Cardiac muscle cell (in vitro differentiated cells and primary cell): ENCODE measurements around the gene FXYD1. TPM values are rescaled to one million over a fixed set of nuclear protein-coding genes. Genes with fewer than 3 reads are reported as not detected.

Experiments
- DNase-seq, 2 donors: peaks; one replicate each; pipeline versions ENCODE4 v3.0.0 to v3.0.0-alpha.2; 2010 to 2017; ENCODE audit warnings: low read depth in 1 of 2, low spot score in 1 of 2
- H3K27ac ChIP-seq: fragments of 200-600 bp; sonication (generic); 2 replicates; pipeline ENCODE4 v1.5.1; 2016
- H3K27me3 ChIP-seq: fragments of 200-600 bp; sonication (generic); 2 replicates; pipeline ENCODE4 v1.6.0; 2016; ENCODE audit warnings: control low read depth
- H3K36me3 ChIP-seq: fragments of 200-600 bp; sonication (generic); 2 replicates; pipeline ENCODE4 v1.5.1; 2016; ENCODE audit warnings: control low read depth
- H3K4me1 ChIP-seq: fragments of 200-600 bp; sonication (generic); 2 replicates; pipeline ENCODE4 v1.8.1; 2017; ENCODE audit warnings: low read depth, mild to moderate bottlenecking, mixed run types
- H3K4me3 ChIP-seq: fragments of 200-600 bp; sonication (generic); 2 replicates; pipeline ENCODE4 v1.5.1; 2016; ENCODE audit warnings: mild to moderate bottlenecking
- H3K9me3 ChIP-seq: fragments of 200-600 bp; sonication (generic); 2 replicates; pipeline ENCODE4 v1.5.1; 2017; ENCODE audit warnings: low read depth, mild to moderate bottlenecking, control low read depth
- polyA plus RNA-seq: library from polyadenylated mRNA; unstranded; fragments of >200 nt; fragmentation: Nextera tagmentation; extraction: Ambion mirVana; gene quantifications from 2 replicates; pipeline ENCODE4 v1.2.1, GENCODE V29; 2016
- total RNA-seq: library from RNA; depleted of rRNA; stranded (reverse); fragments of >200 nt; gene quantifications from 2 replicates; pipeline ENCODE4 v1.2.3, GENCODE V29; 2016
- TF ChIP-seq, protein P1 (sequence below): IDR thresholded peaks from 2 replicates; pipeline ENCODE4 v1.5.1; 2012; ENCODE audit warnings: low read depth, mild to moderate bottlenecking, low read length

FXYD1 gene
- total and polyA plus RNA-seq, 2 experiments from 2014 or later, result 154 to 314 TPM

DNA sequence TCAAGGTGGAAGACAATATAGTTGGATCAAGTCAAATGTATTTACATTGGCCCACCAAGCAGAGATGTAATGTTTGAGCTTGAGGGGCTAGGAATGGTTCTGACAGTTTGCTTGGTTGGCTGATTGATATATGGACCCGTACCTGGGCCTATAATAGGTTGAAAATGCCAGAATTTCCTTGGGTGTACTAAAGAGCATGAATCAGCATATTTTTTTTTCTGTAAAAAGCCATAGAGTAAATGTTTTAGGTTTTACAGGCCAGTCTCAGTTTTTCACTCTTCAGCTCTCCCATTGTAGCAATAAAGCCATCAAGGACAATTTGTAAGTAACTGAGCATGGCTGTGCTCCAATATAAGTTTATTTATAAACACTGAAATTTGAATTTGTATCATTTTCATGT, 42.8 kb downstream of the FXYD1 start:
- H3K4me1 ChIP-seq, result no peaks in the 10 kb centered on the region
- H3K27ac ChIP-seq, result no peak overlapping the region
- no peaks in the 10 kb centered on the region for H3K9me3 ChIP-seq
- DNase-seq, result no peak
- TF ChIP-seq, protein P1, sequence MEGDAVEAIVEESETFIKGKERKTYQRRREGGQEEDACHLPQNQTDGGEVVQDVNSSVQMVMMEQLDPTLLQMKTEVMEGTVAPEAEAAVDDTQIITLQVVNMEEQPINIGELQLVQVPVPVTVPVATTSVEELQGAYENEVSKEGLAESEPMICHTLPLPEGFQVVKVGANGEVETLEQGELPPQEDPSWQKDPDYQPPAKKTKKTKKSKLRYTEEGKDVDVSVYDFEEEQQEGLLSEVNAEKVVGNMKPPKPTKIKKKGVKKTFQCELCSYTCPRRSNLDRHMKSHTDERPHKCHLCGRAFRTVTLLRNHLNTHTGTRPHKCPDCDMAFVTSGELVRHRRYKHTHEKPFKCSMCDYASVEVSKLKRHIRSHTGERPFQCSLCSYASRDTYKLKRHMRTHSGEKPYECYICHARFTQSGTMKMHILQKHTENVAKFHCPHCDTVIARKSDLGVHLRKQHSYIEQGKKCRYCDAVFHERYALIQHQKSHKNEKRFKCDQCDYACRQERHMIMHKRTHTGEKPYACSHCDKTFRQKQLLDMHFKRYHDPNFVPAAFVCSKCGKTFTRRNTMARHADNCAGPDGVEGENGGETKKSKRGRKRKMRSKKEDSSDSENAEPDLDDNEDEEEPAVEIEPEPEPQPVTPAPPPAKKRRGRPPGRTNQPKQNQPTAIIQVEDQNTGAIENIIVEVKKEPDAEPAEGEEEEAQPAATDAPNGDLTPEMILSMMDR, result no peak
- no peaks in the 10 kb centered on the region for H3K27me3 ChIP-seq
- H3K36me3 ChIP-seq, result no peaks in the 10 kb centered on the region
- H3K4me3 ChIP-seq, result no peak overlapping the region

DNA sequence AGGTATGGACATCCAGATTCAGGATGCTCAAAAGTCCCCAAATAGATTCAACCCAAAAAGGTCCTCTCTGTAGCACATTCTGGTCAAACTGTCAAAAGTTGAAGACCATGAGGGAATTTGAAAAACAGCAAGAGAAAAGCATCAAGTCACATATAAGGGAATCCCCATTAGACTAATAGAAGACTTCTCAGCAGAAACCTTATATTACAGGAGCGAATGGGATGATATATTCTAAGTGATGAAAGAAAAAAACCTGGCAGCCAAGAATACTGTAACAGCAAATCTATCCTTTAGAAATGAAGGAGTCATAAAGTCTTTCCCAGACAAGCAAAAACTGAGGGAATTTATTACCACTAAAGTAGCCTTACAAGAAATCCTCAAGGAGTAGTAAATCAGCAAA, 45.6 kb downstream of the FXYD1 start:
- no peaks in the 10 kb centered on the region for H3K27me3 ChIP-seq
- TF ChIP-seq, protein P1, result no peak
- H3K27ac ChIP-seq, result no peak overlapping the region
- no peaks in the 10 kb centered on the region for H3K9me3 ChIP-seq
- H3K4me1 ChIP-seq, result no peaks in the 10 kb centered on the region
- DNase-seq, result no peak
- H3K36me3 ChIP-seq, result no peaks in the 10 kb centered on the region
- H3K4me3 ChIP-seq, result no peak overlapping the region

DNA sequence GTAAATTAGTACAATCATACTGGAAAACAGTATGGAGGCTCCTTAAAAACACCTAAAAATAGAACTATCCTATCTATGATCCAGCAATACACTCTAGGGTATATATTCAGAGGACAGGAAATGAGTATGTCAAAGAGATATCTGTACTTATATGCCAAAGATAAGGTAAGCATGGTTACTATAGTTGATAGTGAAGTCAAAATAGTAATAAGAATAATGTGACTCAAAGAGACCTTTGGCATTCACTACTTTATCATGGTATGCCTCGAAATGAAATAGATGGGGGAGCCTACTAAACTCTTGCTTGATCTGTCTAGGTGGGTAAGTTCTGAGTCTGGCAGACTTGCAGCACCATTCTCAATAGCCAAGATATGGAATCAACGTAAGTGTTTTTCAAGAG, 46.3 kb downstream of the FXYD1 start:
- Histone ChIP-seq H3K27ac (no peak overlapping the region), H3K9me3 (no peaks in the 10 kb centered on the region), H3K4me1 (no peaks in the 10 kb centered on the region), H3K36me3 (no peaks in the 10 kb centered on the region), H3K4me3 (no peak overlapping the region), H3K27me3 (no peaks in the 10 kb centered on the region)
- TF ChIP-seq, protein P1, result no peak
- DNase-seq, result no peak

Other genes starting within 250 kb of the FXYD1 start
- gene ZNF30, start 211.9 kb upstream of the FXYD1 start, total RNA-seq, result 4.6 and 4.7 TPM in 2 replicates
- gene ZNF30, start 211.9 kb upstream of the FXYD1 start, polyA plus RNA-seq, result 4.1 and 7.8 TPM in 2 replicates
- 8.9 and 14.0 TPM in 2 replicates for gene ZNF792, start 174.6 kb upstream of the FXYD1 start, total RNA-seq
- gene ZNF792, start 174.6 kb upstream of the FXYD1 start, polyA plus RNA-seq, result 2.6 and 4.6 TPM in 2 replicates
- gene GRAMD1A, start 138.5 kb upstream of the FXYD1 start, total RNA-seq, result 68.8 and 113 TPM in 2 replicates
- 84.6 and 127 TPM in 2 replicates for gene GRAMD1A, start 138.5 kb upstream of the FXYD1 start, polyA plus RNA-seq
- 1.2 and 4.2 TPM in 2 replicates for gene SCN1B, start 108.4 kb upstream of the FXYD1 start, total RNA-seq
- gene SCN1B, start 108.4 kb upstream of the FXYD1 start, polyA plus RNA-seq, result 1.6 and 2.2 TPM in 2 replicates
- 12.9 and 36.2 TPM in 2 replicates for gene HPN, start 97.1 kb upstream of the FXYD1 start, total RNA-seq
- gene HPN, start 97.1 kb upstream of the FXYD1 start, polyA plus RNA-seq, result 21.3 and 43.7 TPM in 2 replicates
- not detected in 2 replicates for gene FXYD3, start 23.0 kb upstream of the FXYD1 start, total RNA-seq
- gene FXYD3, start 23.0 kb upstream of the FXYD1 start, polyA plus RNA-seq, result 0.35 TPM in 1 of 2 replicates, not detected in the other
- gene LGI4, start 3.8 kb upstream of the FXYD1 start, total RNA-seq, result 42.0 and 45.5 TPM in 2 replicates
- 26.7 and 27.5 TPM in 2 replicates for gene LGI4, start 3.8 kb upstream of the FXYD1 start, polyA plus RNA-seq
- 2.6 and 4.5 TPM in 2 replicates for gene FXYD7, start 4.4 kb downstream of the FXYD1 start, total RNA-seq
- gene FXYD7, start 4.4 kb downstream of the FXYD1 start, polyA plus RNA-seq, result 3.5 and 5.0 TPM in 2 replicates
- gene FXYD5, start 15.9 kb downstream of the FXYD1 start, total RNA-seq, result 12.2 and 14.5 TPM in 2 replicates
- gene FXYD5, start 15.9 kb downstream of the FXYD1 start, polyA plus RNA-seq, result 11.3 and 19.3 TPM in 2 replicates
- gene FAM187B, start 89.9 kb downstream of the FXYD1 start, total RNA-seq, result not detected in 2 replicates
- not detected in 2 replicates for gene FAM187B, start 89.9 kb downstream of the FXYD1 start, polyA plus RNA-seq
- 40.1 and 63.6 TPM in 2 replicates for gene LSR, start 110.2 kb downstream of the FXYD1 start, total RNA-seq
- gene LSR, start 110.2 kb downstream of the FXYD1 start, polyA plus RNA-seq, result 77.0 and 91.9 TPM in 2 replicates
- 210 and 235 TPM in 2 replicates for gene USF2, start 130.1 kb downstream of the FXYD1 start, total RNA-seq
- gene USF2, start 130.1 kb downstream of the FXYD1 start, polyA plus RNA-seq, result 27.9 and 31.7 TPM in 2 replicates
- 2.5 and 3.7 TPM in 2 replicates for gene HAMP, start 143.7 kb downstream of the FXYD1 start, total RNA-seq
- gene HAMP, start 143.7 kb downstream of the FXYD1 start, polyA plus RNA-seq, result 10.6 and 25.6 TPM in 2 replicates
- 2.1 and 2.4 TPM in 2 replicates for gene MAG, start 153.3 kb downstream of the FXYD1 start, total RNA-seq
- gene MAG, start 153.3 kb downstream of the FXYD1 start, polyA plus RNA-seq, result 1.2 and 1.3 TPM in 2 replicates
- gene CD22, start 190.4 kb downstream of the FXYD1 start, total RNA-seq, result 0.28 and 0.51 TPM in 2 replicates
- gene CD22, start 190.4 kb downstream of the FXYD1 start, polyA plus RNA-seq, result 0.50 TPM in 1 of 2 replicates, not detected in the other
- gene FFAR1, start 209.1 kb downstream of the FXYD1 start, total RNA-seq, result not detected in 2 replicates
- 0.11 TPM in 1 of 2 replicates, not detected in the other for gene FFAR1, start 209.1 kb downstream of the FXYD1 start, polyA plus RNA-seq
- 0.21 TPM in 1 of 2 replicates, not detected in the other for gene FFAR3, start 219.6 kb downstream of the FXYD1 start, total RNA-seq
- not detected in 2 replicates for gene FFAR3, start 219.6 kb downstream of the FXYD1 start, polyA plus RNA-seq
- gene GPR42, start 232.2 kb downstream of the FXYD1 start, total RNA-seq, result 0.33 and 0.42 TPM in 2 replicates
- gene GPR42, start 232.2 kb downstream of the FXYD1 start, polyA plus RNA-seq, result 0.32 TPM in 1 of 2 replicates, not detected in the other